ENCODE measurements around the gene VAV3. TPM values are rescaled to one million over a fixed set of nuclear protein-coding genes. Genes with fewer than 3 reads are reported as not detected.
A peak's percentile ranks its signal among the peaks of the same experiment; 100 is the strongest.

VAV3 gene
- total and polyA plus RNA-seq, 9 of the 15 experiments (the other 6 are each of a cell fraction or from before 2014, with no cell fraction given) = not detected

DNA sequence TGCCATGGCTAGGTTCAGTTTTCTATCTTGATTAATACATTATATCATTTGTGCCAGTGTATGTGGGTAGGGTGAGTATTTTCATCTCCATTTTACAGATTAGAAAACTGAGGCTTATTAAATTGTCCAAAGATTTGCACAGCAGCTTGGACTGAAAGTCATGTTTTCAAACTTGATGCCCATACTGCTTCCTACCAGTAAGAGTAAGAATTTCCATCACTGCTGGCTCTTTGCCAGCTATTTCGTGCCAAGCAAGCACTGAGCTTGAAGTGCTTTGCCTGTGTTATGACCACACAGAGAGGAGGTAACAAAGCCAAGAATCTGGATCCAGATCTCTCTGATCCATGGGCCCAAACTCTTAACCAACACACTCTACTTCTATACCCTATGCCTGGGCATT lies 295.0 kb downstream of the VAV3 start:
- H4K20me1 ChIP-seq (replicated peaks; ENCODE audit: control insufficient read depth, insufficient read depth, low read length) = no peaks in the 10 kb centered on the region
- POLR2A ChIA-PET = no interaction called here
- no peaks in the 10 kb centered on the region for H3K36me3 ChIP-seq (ENCODE audit: control insufficient read depth, insufficient read depth, low read length)
- H3K4me3 ChIP-seq = no peak overlapping the region
- CTCF ChIA-PET (ENCODE audit: low intra/inter-chr PET ratio) = no interaction called here
- H3K9ac ChIP-seq (ENCODE audit: insufficient read depth in 1 of 2, low read depth in 2 of 2, low read length in 2 of 2) = no peak overlapping the region
- no peaks in the 10 kb centered on the region; the same call in 1 of the 2 replicates for H3K9me3 ChIP-seq (replicated peaks; ENCODE audit: control insufficient read depth, insufficient read depth, low read depth, low read length)
- no peaks in the 10 kb centered on the region for H3K9me1 ChIP-seq (ENCODE audit: control insufficient read depth, insufficient read depth, low read length)
- TF ChIP-seq NFIC (IDR thresholded peaks at IDR 0.05) (peak; percentile 31; the same call in 1 of the 2 replicates), ARID3A (IDR thresholded peaks at IDR 0.05; ENCODE audit: borderline replicate concordance, low read depth, low read length) (no peak)
- H3K4me1 ChIP-seq (replicated peaks in 1 of 2; ENCODE audit: control insufficient read depth in 2 of 2, insufficient read depth in 2 of 2, low read length in 2 of 2) = no peaks in the 10 kb centered on the region
- no peak overlapping the region for H3K4me2 ChIP-seq (ENCODE audit: insufficient read depth, low read length)
- FAIRE-seq = no peak
- intact Hi-C loops (cut with micrococcal nuclease) = no loop called here
- in situ Hi-C loops (cut with MboI) = no loop called here
- H2AFZ ChIP-seq (ENCODE audit: low read depth, low read length) = no peak overlapping the region
- 0% methylated on average over 1 of the region's 1 CpG for WGBS (ENCODE audit: insufficient coverage, low coverage, missing lambda C conversion rate)
- no peak for ATAC-seq
- no peak overlapping the region for H3K27ac ChIP-seq (ENCODE audit: extremely low read depth, low read depth, low read length)
- H3K27me3 ChIP-seq (ENCODE audit: control insufficient read depth in 2 of 2, insufficient read depth in 2 of 2, low read length in 2 of 2) = no peaks in the 10 kb centered on the region
- no peak for DNase-seq (ENCODE audit: extremely low read depth in 1 of 4, low spot score in 3 of 4)
- BruUV-seq (replicated peaks) = no TSS peak
- no peaks in the 10 kb centered on the region for H3K79me2 ChIP-seq (ENCODE audit: control insufficient read depth, insufficient read depth, low read length)

DNA sequence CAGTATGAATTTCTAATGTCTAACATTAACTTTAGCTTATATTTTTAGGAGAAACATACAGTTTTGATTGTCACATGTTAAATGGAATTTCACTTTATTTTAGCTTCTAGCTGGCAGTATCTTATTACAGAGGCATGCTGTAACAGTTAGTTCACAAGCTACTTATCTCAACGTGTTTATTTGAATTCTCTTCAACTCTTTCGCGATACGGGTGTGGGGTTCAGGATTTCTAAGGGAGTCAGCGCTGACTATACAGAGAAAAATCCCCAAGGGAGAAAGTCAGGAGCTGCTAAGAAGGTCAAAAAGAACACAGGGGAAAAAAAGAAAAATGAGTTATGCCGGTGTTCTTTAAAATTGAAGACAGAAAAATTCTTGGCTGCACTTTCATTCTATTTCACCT lies 296.2 kb downstream of the VAV3 start:
- no peak overlapping the region for H3K4me3 ChIP-seq
- H3K9me1 ChIP-seq (ENCODE audit: control insufficient read depth, insufficient read depth, low read length) = no peaks in the 10 kb centered on the region
- POLR2A ChIA-PET = no interaction called here
- ATAC-seq (no peak), FAIRE-seq (no peak), DNase-seq (ENCODE audit: extremely low read depth in 1 of 4, low spot score in 3 of 4) (no peak)
- no peaks in the 10 kb centered on the region for H3K79me2 ChIP-seq (ENCODE audit: control insufficient read depth, insufficient read depth, low read length)
- H3K36me3 ChIP-seq (ENCODE audit: control insufficient read depth, insufficient read depth, low read length) = no peaks in the 10 kb centered on the region
- H3K27ac ChIP-seq (ENCODE audit: extremely low read depth, low read depth, low read length) = no peak overlapping the region
- H4K20me1 ChIP-seq (replicated peaks; ENCODE audit: control insufficient read depth, insufficient read depth, low read length) = no peaks in the 10 kb centered on the region
- H3K4me2 ChIP-seq (ENCODE audit: insufficient read depth, low read length) = no peak overlapping the region
- CTCF ChIA-PET (ENCODE audit: low intra/inter-chr PET ratio) = no interaction called here
- BruUV-seq (replicated peaks) = no TSS peak
- intact Hi-C loops (cut with micrococcal nuclease) = no loop called here
- H2AFZ ChIP-seq (ENCODE audit: low read depth, low read length) = no peak overlapping the region
- WGBS (ENCODE audit: insufficient coverage, low coverage, missing lambda C conversion rate) = 1% methylated on average over 6 of the region's 6 CpGs
- no peak overlapping the region for H3K9ac ChIP-seq (ENCODE audit: insufficient read depth in 1 of 2, low read depth in 2 of 2, low read length in 2 of 2)
- H3K27me3 ChIP-seq (ENCODE audit: control insufficient read depth in 2 of 2, insufficient read depth in 2 of 2, low read length in 2 of 2) = no peaks in the 10 kb centered on the region
- no peaks in the 10 kb centered on the region for H3K4me1 ChIP-seq (replicated peaks in 1 of 2; ENCODE audit: control insufficient read depth in 2 of 2, insufficient read depth in 2 of 2, low read length in 2 of 2)
- H3K9me3 ChIP-seq (replicated peaks; ENCODE audit: control insufficient read depth, insufficient read depth, low read depth, low read length) = no peaks in the 10 kb centered on the region; the same call in 1 of the 2 replicates
- in situ Hi-C loops (cut with MboI) = no loop called here
- TF ChIP-seq KDM2B (CRISPR knock-in tag; IDR thresholded peaks at IDR 0.05) (no peak), SMARCA5 (IDR thresholded peaks at IDR 0.05) (no peak), NR1H2 (CRISPR knock-in tag; IDR thresholded peaks at IDR 0.05) (no peak), ZNF408 (CRISPR knock-in tag; IDR thresholded peaks at IDR 0.05; ENCODE audit: low read depth) (no peak), ZNF395 (CRISPR knock-in tag; IDR thresholded peaks at IDR 0.05) (no peak), KDM4B (IDR thresholded peaks at IDR 0.05; ENCODE audit: borderline replicate concordance in 2 of 2, low read depth in 1 of 2) (no peak), MED1 (CRISPR knock-in tag; IDR thresholded peaks at IDR 0.05; ENCODE audit: borderline replicate concordance) (no peak), NRF1 (conservative IDR thresholded peaks at IDR 0.05 in 1 of 2, IDR thresholded peaks at IDR 0.05 in 1 of 2) (no peak), TSC22D4 (tag; IDR thresholded peaks at IDR 0.05) (no peak), ATF6 (CRISPR knock-in tag; IDR thresholded peaks at IDR 0.05) (no peak)
